ENCODE data around the gene PNPLA1.

- TF ChIP-seq CTCF (IDR thresholded peaks at IDR 0.05) (no peak), NFATC4 (CRISPR knock-in tag; IDR thresholded peaks at IDR 0.05) (no peak), SP1 (CRISPR knock-in tag; conservative IDR thresholded peaks at IDR 0.05) (no peak), CREB1 (CRISPR knock-in tag; IDR thresholded peaks at IDR 0.05) (no peak), NR2C2 (CRISPR knock-in tag; IDR thresholded peaks at IDR 0.05) (no peak), E2F4 (CRISPR knock-in tag; IDR thresholded peaks at IDR 0.05; ENCODE audit: borderline replicate concordance, low read depth) (no peak), ZSCAN18 (CRISPR knock-in tag; IDR thresholded peaks at IDR 0.05) (no peak), FOXP4 (CRISPR knock-in tag; IDR thresholded peaks at IDR 0.05) (no peak), USF2 (CRISPR knock-in tag; IDR thresholded peaks at IDR 0.05) (no peak), USF1 (CRISPR knock-in tag; IDR thresholded peaks at IDR 0.05) (no peak), ZNF512 (CRISPR knock-in tag; IDR thresholded peaks at IDR 0.05; ENCODE audit: borderline replicate concordance) (no peak), NR3C1 (CRISPR knock-in tag; conservative IDR thresholded peaks at IDR 0.05; ENCODE audit: low read depth) (no peak)
Observed at GRCh38 chr6:36350681-36351571, 81.1 kb downstream of the PNPLA1 start.

Data from WTC11 (cell line).